BE2C (cell line): ENCODE results near the gene UNG.

Source experiments
- DNase-seq: peaks from one replicate; pipeline ENCODE4 v3.0.0-alpha.2; 2020
- H3K27me3 ChIP-seq: fragments of 250-450 bp; sonication (Bioruptor Pico); 2 replicates; pipeline ENCODE4 v1.5.1; 2020; ENCODE audit warnings: mild to moderate bottlenecking
- H3K36me3 ChIP-seq: fragments of 250-450 bp; sonication (Bioruptor Pico); 2 replicates; pipeline ENCODE4 v1.5.1; 2020; ENCODE audit warnings: mild to moderate bottlenecking
- H3K4me1 ChIP-seq: fragments of 250-450 bp; sonication (Bioruptor Pico); 2 replicates; pipeline ENCODE4 v1.5.1; 2020
- H3K4me3 ChIP-seq: 2 replicates; pipeline ENCODE4 v1.5.1; 2011; ENCODE audit warnings: low read depth, low read length
- H3K9me3 ChIP-seq: fragments of 250-450 bp; sonication (Bioruptor Pico); 2 replicates; pipeline ENCODE4 v1.5.1; 2020
- CTCF ChIP-seq: IDR thresholded peaks from 2 replicates; pipeline ENCODE4 v1.5.1; 2012; ENCODE audit warnings: mild to moderate bottlenecking, low read depth, low read length

UNG gene

GRCh38 chr12:109098183-109098604, 797 bp downstream of the UNG start:
- TF ChIP-seq CTCF = no peak
- peaks cover 49% of the 10 kb centered on the region for H3K36me3 ChIP-seq
- no peak for DNase-seq

GRCh38 chr12:109098651-109099050, 1.3 kb downstream of the UNG start:
- TF ChIP-seq CTCF = no peak
- no peaks in the 10 kb centered on the region for H3K9me3 ChIP-seq
- no peaks in the 10 kb centered on the region for H3K27me3 ChIP-seq
- H3K4me3 ChIP-seq = peak overlapping the region; percentile 88
- DNase-seq = no peak
- H3K36me3 ChIP-seq = peaks cover 54% of the 10 kb centered on the region
- 0 out of 2 replicates have a peak, but pooled peaks cover 5% of the 10 kb centered on the region for H3K4me1 ChIP-seq

More at GRCh38 chr12:109098183-109098604, 797 bp downstream of the UNG start:
- H3K4me3 ChIP-seq = peak overlapping the region; percentile 88
- no peaks in the 10 kb centered on the region for H3K27me3 ChIP-seq
- H3K4me1 ChIP-seq = 0 out of 2 replicates have a peak, but pooled peaks cover 5% of the 10 kb centered on the region
- H3K9me3 ChIP-seq = no peaks in the 10 kb centered on the region

- H3K4me3 ChIP-seq = peak overlapping the region; percentile 88
- H3K27me3 ChIP-seq = no peaks in the 10 kb centered on the region
- H3K9me3 ChIP-seq = no peaks in the 10 kb centered on the region
- no peak for TF ChIP-seq CTCF
- H3K4me1 ChIP-seq = 0 out of 2 replicates have a peak, but pooled peaks cover 5% of the 10 kb centered on the region
- DNase-seq = no peak
- H3K36me3 ChIP-seq = peaks cover 62% of the 10 kb centered on the region
Measured at GRCh38 chr12:109099431-109100020, 2.1 kb downstream of the UNG start.

GRCh38 chr12:109100741-109101140, 3.3 kb downstream of the UNG start:
- Histone ChIP-seq H3K36me3 (peaks cover 74% of the 10 kb centered on the region), H3K4me3 (no peak overlapping the region), H3K4me1 (0 out of 2 replicates have a peak, but pooled peaks cover 5% of the 10 kb centered on the region), H3K9me3 (no peaks in the 10 kb centered on the region), H3K27me3 (no peaks in the 10 kb centered on the region)
- TF ChIP-seq CTCF = no peak
- no peak for DNase-seq

- H3K9me3 ChIP-seq = no peaks in the 10 kb centered on the region
- DNase-seq = no peak
- peaks cover 86% of the 10 kb centered on the region for H3K36me3 ChIP-seq
- no peak for TF ChIP-seq CTCF
- 0 out of 2 replicates have a peak, but pooled peaks cover 5% of the 10 kb centered on the region for H3K4me1 ChIP-seq
- no peaks in the 10 kb centered on the region for H3K27me3 ChIP-seq
- H3K4me3 ChIP-seq = no peak overlapping the region
Measured at GRCh38 chr12:109102491-109102890, 5.1 kb downstream of the UNG start.

GRCh38 chr12:109105176-109105575, 7.8 kb downstream of the UNG start:
- no peak for DNase-seq
- no peaks in the 10 kb centered on the region for H3K27me3 ChIP-seq
- no peaks in the 10 kb centered on the region for H3K9me3 ChIP-seq
- no peak overlapping the region for H3K4me3 ChIP-seq
- H3K4me1 ChIP-seq = peaks cover 4% of the 10 kb centered on the region
- TF ChIP-seq CTCF = no peak
- H3K36me3 ChIP-seq = peaks cover 86% of the 10 kb centered on the region
